HG03521 (cell line): Measurements from ENCODE around the gene PCNX3.

Source experiments
- ATAC-seq: cut with Tn5 transposase; IDR thresholded peaks from one replicate; pipeline ENCODE4 v1.9.1; 2021; ENCODE audit warnings: mild to moderate bottlenecking, moderate library complexity; ENCODE audit not compliant: unreplicated experiment

PCNX3 gene

DNA sequence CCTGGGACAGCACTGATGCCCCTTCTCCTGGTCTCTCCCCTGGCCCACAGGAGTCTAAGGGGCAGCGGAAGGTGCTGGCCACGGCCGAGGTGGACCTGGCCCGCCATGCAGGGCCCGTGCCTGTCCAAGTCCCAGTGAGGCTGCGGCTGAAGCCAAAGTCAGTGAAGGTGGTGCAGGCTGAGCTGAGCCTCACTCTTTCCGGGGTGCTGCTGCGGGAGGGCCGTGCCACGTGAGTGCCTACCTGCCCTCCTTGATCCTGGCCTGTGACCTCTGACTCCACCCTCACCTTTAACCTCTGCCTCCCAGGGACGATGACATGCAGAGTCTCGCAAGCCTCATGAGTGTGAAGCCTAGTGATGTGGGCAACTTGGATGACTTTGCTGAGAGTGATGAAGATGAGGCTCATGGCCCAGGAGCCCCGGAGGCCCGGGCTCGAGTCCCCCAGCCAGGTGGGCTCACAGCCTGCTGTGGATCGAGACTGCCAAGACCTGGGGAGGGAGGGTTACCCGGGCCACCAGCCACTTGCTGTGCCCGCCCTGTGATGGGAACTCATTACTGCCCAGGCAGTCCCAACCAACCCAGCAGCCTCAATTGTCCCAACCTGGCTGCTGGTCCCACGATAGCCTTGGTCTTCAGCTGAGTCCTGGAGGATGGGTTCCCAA, 35.4 kb upstream of the PCNX3 start:
- no peak for ATAC-seq

DNA sequence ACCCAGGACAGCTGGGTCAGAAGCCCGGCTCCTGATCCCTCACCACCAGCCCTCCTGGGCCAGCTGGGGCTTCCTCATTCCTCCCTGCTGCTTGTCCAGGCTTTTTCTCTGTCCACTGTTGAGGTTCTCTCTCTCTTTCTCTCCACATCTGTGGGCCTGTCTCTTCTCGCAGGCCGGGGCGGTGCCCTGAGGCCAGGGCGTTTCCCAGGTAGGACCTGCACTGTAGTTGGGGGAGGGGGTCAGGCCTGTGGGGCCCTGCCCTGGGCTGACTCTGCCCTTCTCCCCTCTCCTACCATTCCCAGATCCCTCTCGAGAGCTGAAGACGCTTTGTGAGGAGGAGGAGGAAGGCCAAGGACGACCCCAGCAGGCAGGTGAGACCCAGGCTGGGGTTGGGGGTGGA, 34.8 kb upstream of the PCNX3 start:
- no peak for ATAC-seq

- no peak for ATAC-seq
Measured at GRCh38 chr11:65581928-65582327, 33.6 kb upstream of the PCNX3 start.

DNA sequence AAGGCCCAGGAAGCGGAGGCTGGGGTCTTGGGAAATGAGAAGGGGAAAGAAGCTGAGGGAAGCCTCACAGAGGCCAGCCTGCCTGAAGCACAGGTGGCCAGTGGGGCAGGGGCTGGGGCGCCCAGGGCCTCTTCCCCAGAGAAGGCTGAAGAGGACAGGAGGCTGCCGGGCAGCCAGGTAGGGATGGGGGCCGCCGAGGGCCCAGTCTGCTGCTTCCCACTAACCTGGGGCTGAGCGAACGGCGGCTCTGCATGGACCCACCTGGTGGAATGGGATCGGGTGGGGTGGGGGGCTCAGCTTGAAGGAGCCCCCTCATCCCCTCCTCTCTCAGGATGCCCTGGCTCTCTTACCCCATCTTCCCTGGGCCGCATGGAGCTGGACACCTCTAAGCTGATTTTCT, 32.0 kb upstream of the PCNX3 start:
- ATAC-seq: no peak

DNA sequence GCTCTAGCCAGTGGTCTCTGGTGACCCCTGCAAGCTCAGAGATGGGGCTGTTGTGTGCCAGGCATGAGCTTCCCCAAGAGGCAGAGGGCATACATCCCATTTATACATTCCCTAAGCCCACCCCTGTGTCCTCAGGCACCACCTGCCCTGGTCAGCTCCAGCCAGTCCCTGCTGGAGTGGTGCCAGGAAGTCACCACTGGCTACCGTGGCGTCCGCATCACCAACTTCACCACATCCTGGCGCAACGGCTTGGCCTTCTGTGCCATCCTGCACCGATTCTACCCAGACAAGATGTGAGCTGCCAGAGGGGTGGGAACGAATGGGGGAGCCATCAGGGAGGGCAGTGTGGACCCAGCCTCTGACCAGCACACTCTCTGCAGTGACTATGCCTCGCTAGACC, 31.5 kb upstream of the PCNX3 start:
- no peak for ATAC-seq

DNA sequence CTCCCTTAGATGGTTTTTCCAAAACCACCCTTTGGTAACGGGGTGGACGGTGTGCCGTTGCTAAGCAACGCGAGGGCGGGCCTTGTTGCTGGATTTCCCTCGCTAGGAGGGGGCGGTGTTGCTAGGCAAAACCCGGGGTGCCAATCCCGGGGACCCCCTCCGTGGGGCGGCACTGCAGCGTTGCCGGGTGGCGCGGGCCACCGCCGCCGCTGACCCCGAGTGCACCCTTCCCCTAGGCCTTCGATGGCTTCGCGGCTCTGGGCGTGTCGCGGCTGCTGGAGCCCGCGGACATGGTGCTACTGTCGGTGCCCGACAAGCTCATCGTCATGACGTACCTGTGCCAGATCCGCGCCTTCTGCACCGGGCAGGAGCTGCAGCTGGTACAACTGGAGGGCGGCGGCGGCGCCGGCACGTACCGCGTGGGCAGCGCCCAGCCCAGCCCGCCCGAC, 30.8 kb upstream of the PCNX3 start:
- no peak for ATAC-seq

DNA sequence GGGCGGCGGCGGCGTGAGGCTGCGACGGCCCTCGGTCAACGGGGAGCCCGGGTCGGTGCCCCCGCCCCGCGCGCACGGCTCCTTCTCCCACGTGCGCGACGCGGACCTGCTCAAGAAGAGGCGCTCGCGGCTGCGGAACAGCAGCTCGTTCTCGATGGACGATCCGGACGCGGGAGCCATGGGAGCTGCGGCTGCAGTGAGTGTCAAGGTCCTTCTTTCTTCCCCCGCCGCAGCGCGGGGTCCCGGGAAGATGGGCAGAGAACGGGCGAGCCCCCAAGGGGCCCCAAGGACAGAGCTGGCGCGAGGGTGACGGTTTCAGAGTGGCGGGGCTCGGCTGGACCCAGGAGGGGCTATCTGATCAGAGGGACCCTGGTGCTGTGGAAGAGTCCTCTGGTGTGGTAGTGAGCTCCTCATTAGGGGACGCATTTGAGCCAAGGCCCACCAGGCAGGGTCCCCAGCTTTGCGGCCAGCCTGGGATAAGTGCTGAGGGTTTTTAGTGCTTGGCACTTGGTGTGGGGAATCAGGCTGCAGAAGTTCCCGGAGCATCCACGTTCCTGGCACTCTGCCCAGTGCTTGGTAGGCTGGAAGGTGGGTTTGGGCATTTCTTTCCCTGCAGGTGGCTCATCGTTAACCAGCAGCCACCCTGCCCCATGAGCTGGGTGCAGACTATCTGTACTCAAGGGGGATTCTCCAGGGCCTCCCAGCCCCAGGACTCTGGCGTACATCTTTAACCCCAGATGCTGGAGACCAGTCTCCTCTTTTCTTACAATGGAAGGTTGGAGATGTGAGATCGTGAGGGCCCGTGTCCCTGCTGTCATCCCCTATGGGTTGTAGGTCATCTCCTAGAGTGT, 30.0 kb upstream of the PCNX3 start:
- ATAC-seq: no peak

DNA sequence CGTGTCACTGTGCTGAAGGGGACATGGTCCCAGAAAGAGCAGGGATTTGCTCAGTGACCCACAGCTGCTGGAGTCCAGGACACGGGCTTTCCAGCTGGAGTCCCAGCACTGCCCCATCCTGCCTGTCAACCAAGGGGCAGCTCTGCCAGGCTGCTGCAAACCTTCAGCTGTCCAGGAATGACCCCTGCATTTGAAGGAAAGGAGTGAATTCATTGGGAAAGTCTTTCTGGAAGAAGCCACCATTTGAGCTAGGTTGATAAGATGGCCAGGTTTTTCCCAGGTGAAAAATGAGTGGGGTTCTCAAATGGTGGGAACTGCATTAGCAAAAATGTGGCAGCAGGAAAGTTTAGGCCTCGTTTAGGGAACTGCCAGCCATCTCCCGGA, 29.3 kb upstream of the PCNX3 start:
- ATAC-seq: no peak

DNA sequence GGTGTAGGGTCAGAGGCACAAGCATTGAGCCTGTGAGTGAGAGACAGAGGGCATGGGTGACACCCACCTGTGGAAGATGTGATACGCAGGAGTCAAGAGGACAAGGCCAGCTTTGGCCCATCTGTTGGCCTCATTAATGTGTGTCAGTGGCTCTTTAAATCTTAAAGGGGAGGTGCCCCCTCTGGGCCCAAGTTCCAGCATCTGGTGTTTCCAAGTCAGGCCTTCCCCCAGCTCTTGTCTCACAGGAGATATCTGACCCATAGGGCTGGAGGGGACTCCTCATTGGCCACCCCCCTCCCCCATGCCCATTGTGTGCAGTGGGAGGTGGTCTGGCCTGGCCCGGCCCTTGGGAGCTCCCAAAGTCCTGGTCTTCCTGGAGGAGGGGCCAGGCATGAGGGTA, 28.9 kb upstream of the PCNX3 start:
- ATAC-seq: no peak

GRCh38 chr11:65588199-65589054, 27.1 kb upstream of the PCNX3 start:
- peak; percentile 78 for ATAC-seq

- ATAC-seq: no peak
Measured at GRCh38 chr11:65589444-65590239, 25.9 kb upstream of the PCNX3 start.

GRCh38 chr11:65590240-65590738, 25.3 kb upstream of the PCNX3 start:
- ATAC-seq: no peak

DNA sequence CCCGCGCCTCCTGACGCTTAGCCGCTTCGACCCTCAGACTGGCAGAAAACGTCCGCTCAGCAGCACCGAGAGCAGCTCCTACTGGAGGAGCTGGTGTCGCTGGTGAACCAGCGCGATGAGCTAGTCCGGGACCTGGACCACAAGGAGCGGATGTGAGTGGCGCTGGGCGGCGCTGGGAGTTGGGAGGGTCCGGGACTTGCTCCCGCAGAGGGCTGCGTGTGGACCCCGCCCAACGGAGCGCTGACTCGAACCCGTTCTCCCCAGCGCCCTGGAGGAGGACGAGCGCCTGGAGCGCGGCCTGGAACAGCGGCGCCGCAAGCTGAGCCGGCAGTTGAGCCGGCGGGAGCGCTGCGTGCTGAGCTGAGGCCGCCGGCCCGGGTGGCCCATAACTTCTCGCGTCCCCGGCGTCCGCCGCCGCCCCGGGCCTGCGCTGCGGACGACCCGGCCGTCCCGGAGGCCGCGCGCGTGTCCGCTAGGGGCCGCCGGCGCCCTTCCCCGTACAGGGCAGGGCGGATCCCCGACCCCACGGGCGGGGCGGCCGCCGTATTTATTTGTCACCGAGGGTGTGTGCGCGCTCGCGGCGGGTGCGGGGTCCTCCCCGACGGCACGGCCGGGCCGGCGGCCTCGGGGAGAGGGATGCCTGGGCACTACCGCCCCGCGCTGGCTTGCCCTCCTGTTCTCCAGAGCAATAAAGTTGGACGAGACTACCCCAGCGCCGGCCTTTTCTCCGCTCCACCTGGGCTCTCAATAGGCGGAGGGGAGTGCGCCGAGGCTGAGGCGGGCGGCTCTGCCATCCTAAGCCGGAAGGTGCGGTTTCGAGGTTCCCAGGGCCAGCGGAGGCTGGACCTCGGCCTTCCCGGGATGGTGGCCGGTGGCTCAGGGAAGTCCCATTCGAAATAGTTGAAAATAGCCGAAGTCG, 23.4 kb upstream of the PCNX3 start:
- no peak for ATAC-seq

- ATAC-seq: no peak
Measured at GRCh38 chr11:65592858-65593517, 22.6 kb upstream of the PCNX3 start.

GRCh38 chr11:65593518-65594414, 21.8 kb upstream of the PCNX3 start:
- ATAC-seq: no peak

DNA sequence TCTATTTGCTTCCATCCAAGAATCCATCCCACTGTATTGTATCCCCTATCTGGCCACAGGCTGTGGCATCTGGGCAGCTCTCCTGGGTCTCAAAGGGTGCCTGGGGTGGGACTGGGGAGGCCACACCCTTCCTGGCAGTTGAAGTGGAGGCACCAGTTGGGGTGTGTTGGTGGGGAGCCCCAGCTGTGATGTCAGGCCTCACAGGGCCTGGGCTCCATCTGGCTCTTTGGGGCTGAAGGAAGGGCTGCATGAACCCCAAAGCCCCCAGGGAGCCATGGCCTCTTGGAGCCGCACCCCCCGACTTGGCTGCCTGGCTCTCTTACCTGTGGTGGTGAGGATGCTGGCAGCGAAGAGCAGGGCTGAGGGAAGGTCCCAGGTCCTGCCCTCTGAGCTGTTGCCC, 20.4 kb upstream of the PCNX3 start:
- ATAC-seq: no peak

- no peak for ATAC-seq
Measured at GRCh38 chr11:65595543-65596281, 19.9 kb upstream of the PCNX3 start, which contains the start of gene KCNK7. KCNK7 (minus strand) TSS chr11:65595800; CDS start chr11:65595772, 28 bp downstream.
